ENCODE measurements around the gene NME3. TPM values are rescaled to one million over a fixed set of nuclear protein-coding genes. Genes with fewer than 3 reads are reported as not detected.

The NME3 gene
- polyA plus RNA-seq, 3 donors, result 60.5 to 88.3 (median 79.7) TPM

DNA sequence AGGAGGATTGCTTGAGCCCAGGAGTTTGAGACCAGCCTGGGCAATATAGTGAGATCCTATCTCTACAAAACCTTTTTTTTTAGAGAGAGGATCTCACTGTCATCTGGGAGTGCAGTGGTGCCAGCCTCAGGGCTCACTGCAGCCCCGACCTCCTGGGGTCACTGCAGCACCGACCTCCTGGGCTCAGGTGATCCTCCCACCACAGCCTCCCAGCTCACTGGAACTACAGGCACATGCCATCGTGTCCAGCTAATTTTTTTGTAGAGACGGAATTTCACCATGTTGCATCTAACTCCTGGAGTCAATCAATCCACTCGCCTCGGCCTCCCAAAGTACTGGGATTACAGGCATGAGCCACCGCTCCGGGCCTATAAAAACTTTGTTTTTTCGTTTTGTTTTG lies 50.0 kb downstream of the NME3 start:
- 94 to 96% (median 94%) methylated on average over 9 of the region's 9 CpGs for WGBS, 3 donors

More for the DNA sequence above, 50.0 kb downstream of the NME3 start:
- H3K27ac ChIP-seq (ENCODE audit: low read depth, low read length), result no peak overlapping the region

Other genes with a start within 250 kb of the NME3 start
- 10 to 100 TPM; 15.1 to 48.6 (median 39.8) TPM for gene TMEM204, start 237.9 kb downstream of the NME3 start, polyA plus RNA-seq
- 10 to 100 TPM in 1 of 3 donors, 1 to 10 TPM in 2; 6.5 to 12.6 (median 8.1) TPM for gene IFT140, start 159.5 kb downstream of the NME3 start, polyA plus RNA-seq
- gene CRAMP1, start 159.2 kb downstream of the NME3 start, polyA plus RNA-seq, result 1 to 10 TPM; 4.1 to 9.3 (median 7.1) TPM
- 10 to 100 TPM; 17.9 to 24.9 (median 19.9) TPM for gene JPT2, start 93.3 kb downstream of the NME3 start, polyA plus RNA-seq
- 10 to 100 TPM; 34.6 to 60.5 (median 43.7) TPM for gene MAPK8IP3, start 65.3 kb downstream of the NME3 start, polyA plus RNA-seq
- 1 to 10 TPM; 4.6 to 8.0 (median 7.7) TPM for gene EME2, start 1.3 kb upstream of the NME3 start, polyA plus RNA-seq
- gene MRPS34, start 1.6 kb upstream of the NME3 start, polyA plus RNA-seq, result 100 to 1,000 TPM in 2 of 3 donors, 10 to 100 TPM in 1; 71.0 to 120 (median 108) TPM
- gene SPSB3, start 11.0 kb upstream of the NME3 start, polyA plus RNA-seq, result 10 to 100 TPM; 73.8 to 87.2 (median 76.2) TPM
- gene NUBP2, start 11.4 kb upstream of the NME3 start, polyA plus RNA-seq, result 10 to 100 TPM; 53.8 to 71.8 (median 59.2) TPM
- gene IGFALS, start 22.2 kb upstream of the NME3 start, polyA plus RNA-seq, result 1 to 10 TPM in 2 of 3 donors, under 1 TPM in 1; 0.45 to 1.5 (median 1.4) TPM
- gene HAGH, start 55.3 kb upstream of the NME3 start, polyA plus RNA-seq, result 100 to 1,000 TPM in 1 of 3 donors, 10 to 100 TPM in 2; 63.9 to 121 (median 71.3) TPM
- gene FAHD1, start 55.7 kb upstream of the NME3 start, polyA plus RNA-seq, result 10 to 100 TPM; 16.0 to 28.5 (median 21.1) TPM
- under 1 TPM in 2 of 3 donors, not detected in 1; 0.03 to 0.07 TPM for gene MEIOB, start 100.6 kb upstream of the NME3 start, polyA plus RNA-seq
- under 1 TPM in 1 of 3 donors, not detected in 2; 0.56 TPM for gene HS3ST6, start 146.9 kb upstream of the NME3 start, polyA plus RNA-seq
- 100 to 1,000 TPM in 1 of 3 donors, 10 to 100 TPM in 2; 74.0 to 108 (median 85.5) TPM for gene MSRB1, start 171.7 kb upstream of the NME3 start, polyA plus RNA-seq
- 1 to 10 TPM in 1 of 3 donors, under 1 TPM in 1, not detected in 1; 0.03 to 1.2 TPM for gene RPL3L, start 183.1 kb upstream of the NME3 start, polyA plus RNA-seq
- gene NDUFB10, start 188.0 kb upstream of the NME3 start, polyA plus RNA-seq, result 100 to 1,000 TPM; 146 to 274 (median 190) TPM
- gene RPS2, start 193.3 kb upstream of the NME3 start, polyA plus RNA-seq, result 1,000 to 10,000 TPM; 3,105 to 3,328 (median 3,324) TPM
- gene RNF151, start 195.3 kb upstream of the NME3 start, polyA plus RNA-seq, result under 1 TPM in 1 of 3 donors, not detected in 2; 0.13 TPM
- 10 to 100 TPM; 30.5 to 41.8 (median 41.6) TPM for gene TBL3, start 200.5 kb upstream of the NME3 start, polyA plus RNA-seq
- gene NOXO1, start 209.9 kb upstream of the NME3 start, polyA plus RNA-seq, result under 1 TPM in 2 of 3 donors, not detected in 1; 0.15 to 0.67 TPM
- 10 to 100 TPM; 21.0 to 40.4 (median 30.8) TPM for gene GFER, start 212.7 kb upstream of the NME3 start, polyA plus RNA-seq
- under 1 TPM in 2 of 3 donors, not detected in 1; 0.24 to 0.43 TPM for gene SYNGR3, start 218.4 kb upstream of the NME3 start, polyA plus RNA-seq
- gene ZNF598, start 238.3 kb upstream of the NME3 start, polyA plus RNA-seq, result 10 to 100 TPM; 24.1 to 45.6 (median 42.5) TPM
- gene NPW, start 248.2 kb upstream of the NME3 start, polyA plus RNA-seq, result under 1 TPM in 2 of 3 donors, not detected in 1; 0.54 to 0.68 TPM

Data from adipose tissue (tissue), 3 donors.